HG03354 (cell line): ENCODE results near the gene RAP1GDS1.
"Not testable (repeated sequence)": the region's sequence is repeated elsewhere in the genome, so short reads cannot be mapped to it uniquely, and the experiment has no call there.

Experiments used
- ATAC-seq: cut with Tn5 transposase; IDR thresholded peaks from one replicate; pipeline ENCODE4 v1.9.1; 2021; ENCODE audit warnings: mild to moderate bottlenecking; ENCODE audit not compliant: unreplicated experiment, poor library complexity, severe bottlenecking

The RAP1GDS1 gene

DNA sequence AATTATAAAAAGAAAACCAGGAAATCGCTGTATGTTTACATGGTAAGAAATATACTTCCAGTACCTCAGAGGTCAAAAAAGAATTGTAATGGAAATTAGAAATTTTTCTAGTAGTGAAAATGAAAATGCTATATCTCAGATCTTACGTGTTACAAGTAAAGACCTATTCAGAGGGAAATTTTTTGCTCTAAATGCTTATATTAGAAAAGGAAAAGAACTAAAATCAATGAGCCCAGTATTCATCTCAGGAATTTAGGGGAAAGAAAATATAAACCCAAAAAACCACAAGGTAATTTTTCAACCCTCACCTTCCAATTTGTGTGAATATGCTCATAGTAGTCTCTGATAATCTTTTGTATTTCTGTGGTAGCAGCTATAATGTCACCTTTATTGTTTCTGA, 145.6 kb downstream of the RAP1GDS1 start:
- no peak for ATAC-seq

DNA sequence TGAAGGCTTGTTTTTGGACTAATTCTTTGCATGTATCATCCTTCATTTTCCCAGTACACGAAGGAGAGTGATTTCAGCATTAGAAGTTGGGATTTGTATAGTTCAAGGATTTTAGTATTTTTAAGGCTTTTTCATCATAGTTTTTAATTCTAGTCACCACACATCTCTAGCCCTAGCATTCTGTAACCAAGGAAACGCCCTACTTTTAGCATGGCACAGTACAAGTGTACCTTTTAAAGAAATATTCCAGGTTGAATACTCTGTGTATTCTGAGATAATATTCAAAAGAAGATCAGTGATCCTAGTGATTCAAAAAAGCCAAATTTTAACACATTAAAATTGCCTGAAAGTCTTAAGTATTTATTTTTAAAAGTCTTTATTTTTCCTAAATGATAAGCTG, 150.5 kb downstream of the RAP1GDS1 start:
- ATAC-seq = no peak

- ATAC-seq = no peak
Measured at GRCh38 chr4:98416844-98417243, 155.7 kb downstream of the RAP1GDS1 start.

- not testable (repeated sequence) for ATAC-seq
Measured at GRCh38 chr4:98420151-98420550, 159.0 kb downstream of the RAP1GDS1 start.

- ATAC-seq = no peak
Measured at GRCh38 chr4:98421111-98421510, 159.9 kb downstream of the RAP1GDS1 start.

DNA sequence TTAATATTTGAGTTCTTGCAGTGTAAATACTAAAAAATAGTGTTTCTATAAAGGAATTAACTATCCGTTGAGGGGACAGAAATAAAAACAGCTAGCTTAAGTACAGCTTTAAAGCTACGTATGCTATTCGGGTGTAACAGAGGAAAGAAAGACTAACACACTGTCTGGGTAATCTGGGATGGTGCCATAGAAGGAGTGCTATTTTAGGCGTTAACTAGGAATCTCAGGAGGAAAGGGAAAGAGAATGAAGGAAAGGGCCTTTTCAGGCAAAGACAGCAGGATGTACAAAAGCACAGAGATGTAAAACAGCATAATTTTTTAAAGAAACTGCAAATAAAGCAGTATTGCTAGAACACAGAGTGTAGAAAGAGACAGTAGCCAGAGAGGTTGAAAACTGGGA, 161.8 kb downstream of the RAP1GDS1 start:
- no peak for ATAC-seq

DNA sequence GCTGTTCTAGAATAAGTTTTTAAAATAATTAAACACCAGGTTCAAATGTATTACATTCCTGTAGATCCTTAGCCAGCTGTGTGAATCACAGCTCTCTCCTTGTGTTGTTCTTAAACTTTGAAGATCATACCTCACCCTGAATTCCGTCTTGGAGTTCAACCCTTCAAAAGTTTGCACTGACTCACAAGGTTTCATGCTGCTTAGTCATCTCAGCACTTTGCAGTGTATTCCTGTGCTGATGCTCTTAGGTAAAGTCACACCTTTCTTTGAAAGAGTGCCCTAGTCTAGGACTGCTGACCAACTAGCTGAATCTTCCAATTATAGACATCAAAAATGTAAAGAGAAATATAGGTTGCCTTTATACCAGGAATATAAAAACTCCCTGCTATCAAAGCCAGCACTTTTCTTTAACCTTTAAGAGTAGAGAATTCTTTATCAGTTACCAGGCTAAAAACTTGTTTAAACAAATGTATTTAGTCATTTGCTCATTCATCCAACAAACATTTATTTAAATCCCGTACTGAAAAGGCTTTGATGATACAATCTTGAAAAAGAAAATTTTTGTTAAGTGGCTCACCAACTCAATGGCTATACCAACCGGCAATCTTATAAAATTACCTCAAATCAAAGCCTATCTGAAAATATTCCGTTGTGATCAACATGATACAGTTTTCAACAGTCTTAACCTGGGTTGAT, 169.7 kb downstream of the RAP1GDS1 start:
- ATAC-seq = no peak

DNA sequence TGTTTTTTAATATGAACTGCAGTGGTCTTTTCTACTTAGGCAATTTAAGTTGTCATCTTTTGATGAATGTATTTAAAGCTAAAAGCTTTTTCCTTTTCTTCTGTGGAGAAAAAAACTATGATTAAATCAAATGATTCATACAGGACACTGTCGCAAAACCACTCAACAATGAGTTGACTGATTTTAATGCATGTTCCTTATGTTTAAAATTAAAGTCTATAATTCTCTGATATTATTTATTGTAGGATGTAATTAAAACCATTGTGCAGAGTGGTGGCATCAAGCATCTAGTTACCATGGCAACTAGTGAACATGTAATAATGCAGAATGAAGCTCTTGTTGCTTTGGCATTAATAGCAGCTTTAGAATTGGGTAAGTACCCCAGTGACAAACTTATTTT, 172.5 kb downstream of the RAP1GDS1 start:
- ATAC-seq = no peak

DNA sequence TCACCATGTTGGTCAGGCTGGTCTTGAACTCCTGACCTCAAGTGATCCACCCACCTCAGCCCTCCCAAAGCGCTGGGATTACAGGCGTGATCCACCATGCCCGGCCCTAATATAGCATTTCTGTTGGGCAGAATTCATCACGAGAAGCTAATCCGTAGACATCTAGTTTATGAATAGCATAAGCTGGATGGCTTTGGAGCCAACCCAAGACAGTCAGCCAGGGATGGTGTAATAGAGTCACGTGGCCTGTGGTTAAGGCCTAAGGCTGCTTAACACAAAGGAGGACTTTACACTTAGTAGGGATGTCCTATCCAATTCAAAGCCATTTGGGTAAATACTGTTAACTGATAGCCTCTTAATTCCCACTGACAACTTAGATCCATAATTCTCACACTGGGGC, 173.6 kb downstream of the RAP1GDS1 start:
- ATAC-seq = no peak

GRCh38 chr4:98444371-98444770, 183.2 kb downstream of the RAP1GDS1 start:
- ATAC-seq = no peak

GRCh38 chr4:98446499-98447375, 185.6 kb downstream of the RAP1GDS1 start:
- peak; percentile 81 for ATAC-seq

DNA sequence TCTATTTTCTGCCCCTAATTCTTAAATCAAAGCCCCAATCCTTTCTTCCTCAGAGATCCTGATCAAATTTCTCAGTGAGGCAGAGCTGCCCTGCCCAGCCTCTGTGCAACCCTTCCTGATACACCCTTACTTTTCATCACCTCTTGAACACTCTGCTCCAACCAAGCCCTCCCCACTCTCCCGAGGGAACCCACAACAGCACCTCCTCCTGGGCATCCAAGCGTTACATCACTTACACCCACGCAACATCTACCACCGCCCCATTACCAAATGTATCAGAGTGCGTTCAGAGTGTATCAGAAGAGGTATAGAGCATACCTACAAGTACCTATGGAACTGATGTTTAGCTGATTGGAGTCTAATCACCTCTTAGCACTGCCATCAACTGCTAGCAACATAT, 186.5 kb downstream of the RAP1GDS1 start:
- no peak for ATAC-seq

GRCh38 chr4:98448908-98449307, 187.7 kb downstream of the RAP1GDS1 start:
- ATAC-seq = peak; percentile 42

- no peak for ATAC-seq
Measured at GRCh38 chr4:98452091-98452490, 190.9 kb downstream of the RAP1GDS1 start.

DNA sequence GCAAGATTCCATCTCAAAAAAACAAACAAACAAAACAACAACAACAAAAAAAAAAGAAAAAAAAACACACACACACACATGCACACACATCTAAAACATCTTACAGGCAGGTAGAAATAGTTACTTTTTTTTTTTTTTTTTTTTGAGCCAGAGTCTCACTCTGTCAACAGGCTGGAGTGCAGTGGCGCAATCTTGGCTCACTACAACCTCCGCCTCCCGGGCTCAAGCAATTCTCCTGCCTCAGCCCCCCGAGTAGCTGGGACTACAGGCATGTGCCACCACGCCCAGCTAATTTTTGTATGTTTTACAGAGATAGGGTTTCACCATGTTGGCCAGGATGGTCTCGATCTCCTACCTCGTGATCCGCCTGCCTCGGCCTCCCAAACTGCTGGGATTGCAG, 196.2 kb downstream of the RAP1GDS1 start:
- not testable (repeated sequence) for ATAC-seq

- ATAC-seq = not testable (repeated sequence)
Measured at GRCh38 chr4:98461121-98461865, 200.1 kb downstream of the RAP1GDS1 start.

GRCh38 chr4:98462487-98462886, 201.3 kb downstream of the RAP1GDS1 start:
- no peak for ATAC-seq

DNA sequence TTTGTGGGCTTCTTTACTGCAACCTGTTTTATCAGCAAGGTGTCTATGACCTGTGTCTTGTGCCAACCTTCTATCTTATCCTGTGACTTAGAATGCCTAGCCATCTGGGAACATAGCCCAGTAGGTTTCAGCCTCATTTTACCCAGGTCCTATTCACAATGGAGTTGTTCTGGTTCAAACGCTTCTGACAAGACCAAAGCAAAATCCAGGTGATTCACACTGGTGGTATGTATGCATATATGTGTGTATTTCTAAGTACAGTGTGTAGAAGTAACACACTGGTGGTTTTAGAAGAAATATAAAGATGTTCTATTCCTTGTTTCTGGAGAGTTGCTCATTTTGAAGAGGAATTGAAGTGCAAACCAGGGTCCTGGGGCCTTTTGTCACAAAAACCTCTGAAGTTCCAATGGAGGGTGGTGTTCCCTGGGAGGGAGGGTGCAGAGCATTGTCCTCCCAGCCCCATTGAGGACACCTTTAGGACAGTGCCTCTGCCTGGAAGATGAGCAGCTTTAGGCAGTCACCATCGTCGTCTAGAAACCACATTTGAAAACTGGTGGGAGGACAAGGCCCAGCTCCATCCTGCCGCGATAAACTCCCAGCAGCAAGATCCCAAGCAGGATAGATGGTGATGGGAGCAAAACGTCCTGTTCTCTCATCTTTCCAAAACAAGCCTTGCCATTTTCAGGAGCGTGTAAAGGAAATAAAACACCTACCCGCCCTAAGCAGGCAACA, 205.8 kb downstream of the RAP1GDS1 start:
- ATAC-seq = peak; percentile 5

DNA sequence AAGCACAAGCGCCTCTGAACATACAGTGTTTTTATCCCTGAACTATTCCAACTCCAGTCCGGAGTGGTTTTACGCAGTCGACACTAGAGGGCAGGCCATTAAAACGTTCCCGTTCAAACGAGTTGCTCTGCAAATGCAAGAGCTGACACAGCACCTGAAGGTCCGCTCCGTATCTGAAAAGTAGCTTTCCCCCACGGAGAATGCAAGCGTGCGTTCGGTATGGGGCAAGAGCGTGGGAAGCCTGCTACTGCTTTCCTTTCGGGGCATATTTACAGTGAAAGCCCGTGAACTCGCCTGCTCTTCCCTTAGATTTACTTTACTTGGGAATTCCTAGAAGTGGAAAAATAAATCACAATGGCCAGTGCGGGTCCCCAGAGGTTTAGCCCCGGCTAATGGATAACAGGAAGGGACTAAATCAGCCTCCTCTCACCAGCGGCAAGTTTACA, 206.5 kb downstream of the RAP1GDS1 start:
- peak; percentile 97 for ATAC-seq

DNA sequence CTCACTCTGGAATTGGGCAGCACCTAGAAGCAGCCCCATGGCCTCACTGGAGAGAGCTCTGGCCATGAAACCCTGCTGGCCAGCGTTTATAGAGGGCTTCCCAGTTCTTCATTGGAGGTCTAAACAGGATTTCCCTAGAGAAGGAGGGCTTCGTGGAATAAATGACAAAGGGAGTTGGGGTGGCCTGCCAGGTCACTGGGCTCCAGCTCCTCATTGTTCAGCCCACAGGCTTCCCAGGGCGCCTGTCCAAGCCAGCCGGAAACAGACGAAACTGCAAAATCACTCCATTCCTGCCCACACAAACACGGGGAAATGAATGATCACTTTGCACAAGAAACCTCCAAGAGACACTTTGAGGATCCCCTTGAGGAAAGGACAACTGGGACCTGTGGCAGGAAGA, 207.5 kb downstream of the RAP1GDS1 start:
- no peak for ATAC-seq
